Peyer's patch (tissue), 4 donors: ENCODE measurements around the gene KCP. TPM values are rescaled to one million over a fixed set of nuclear protein-coding genes. Genes with fewer than 3 reads are reported as not detected.

Experiments
- DNase-seq, 3 donors: peaks; one replicate each; pipeline ENCODE4 v3.0.0-alpha.2; 2017 to 2019
- H3K27ac ChIP-seq, 4 donors: fragments of 200-600 bp; sonication (generic); one replicate each; pipeline ENCODE4 v1.5.1; 2016 to 2019
- H3K27me3 ChIP-seq, 2 donors: fragments of 200-600 bp; sonication (generic); one replicate each; pipeline ENCODE4 v1.5.1; 2019
- H3K36me3 ChIP-seq, 3 donors: fragments of 200-600 bp; sonication (generic); one replicate each; pipeline ENCODE4 v1.5.1; 2016 to 2019
- H3K4me1 ChIP-seq, 4 donors: fragments of 200-600 bp; sonication (generic); one replicate each; pipeline ENCODE4 v1.5.1; 2016 to 2019
- H3K4me3 ChIP-seq, 4 donors: fragments of 200-600 bp; sonication (generic); 1 replicate in 3 of 4; 2 replicates in 1 of 4; pipeline ENCODE4 v1.5.1; 2016 to 2019; ENCODE audit warnings: mild to moderate bottlenecking in 1 of 4
- H3K9me3 ChIP-seq, 4 donors: fragments of 200-600 bp; sonication (generic); one replicate each; pipeline ENCODE4 v1.5.1; 2016 to 2019; ENCODE audit warnings: mild to moderate bottlenecking in 1 of 4
- CTCF ChIP-seq, 6 experiments: fragments of 450-650 bp in 4 of 6; fragments of 200-600 bp in 2 of 6; sonication (generic) in 1 of 6; IDR thresholded peaks; one replicate each; pipeline ENCODE4 v1.5.1; 2017 to 2019; ENCODE audit warnings: antibody characterized with exemption in 6 of 6, mild to moderate bottlenecking in 3 of 6, moderate library complexity in 1 of 6
- POLR2A ChIP-seq, 2 donors: fragments of 450-650 bp; IDR thresholded peaks; one replicate each; pipeline ENCODE4 v1.5.1; 2017; ENCODE audit warnings: antibody characterized with exemption in 2 of 2, mild to moderate bottlenecking in 2 of 2, moderate library complexity in 2 of 2
- total RNA-seq, 4 donors: library from RNA; depleted of rRNA; stranded (reverse); fragments of >200 nt; gene quantifications; one replicate each; pipeline ENCODE4 v1.1.0, GENCODE V29; 2016

KCP gene
- total RNA-seq, 4 donors from 2014 or later = 3.3 to 14.1 (median 6.7) TPM

- H3K4me3 ChIP-seq = no peak overlapping the region
- peaks cover 0 to 3% of the 10 kb centered on the region in 2 donors for H3K27me3 ChIP-seq
- no peaks in the 10 kb centered on the region for H3K9me3 ChIP-seq
- peak in 2 of 3 donors; percentile 14 to 36 for DNase-seq
- TF ChIP-seq POLR2A (IDR thresholded peaks at IDR 0.05) (no peak), CTCF (IDR thresholded peaks at IDR 0.05) (no peak)
- H3K4me1 ChIP-seq = peaks cover 0 to 10% (median 3%) of the 10 kb centered on the region in 4 donors
- no peak overlapping the region for H3K27ac ChIP-seq
- H3K36me3 ChIP-seq = no peaks in the 10 kb centered on the region
Observed at GRCh38 chr7:128919241-128919640, 8.7 kb upstream of the KCP start.

GRCh38 chr7:128918016-128918665 is 7.6 kb upstream of the KCP start:
- peaks cover 0 to 10% (median 3%) of the 10 kb centered on the region in 4 donors for H3K4me1 ChIP-seq
- no peaks in the 10 kb centered on the region for H3K9me3 ChIP-seq
- H3K27me3 ChIP-seq = peaks cover 0 to 3% of the 10 kb centered on the region in 2 donors
- H3K36me3 ChIP-seq = no peaks in the 10 kb centered on the region
- DNase-seq = peak in 2 of 3 donors; percentile 27 to 30
- TF ChIP-seq CTCF (IDR thresholded peaks at IDR 0.05) (no peak), POLR2A (IDR thresholded peaks at IDR 0.05) (no peak)
- H3K27ac ChIP-seq = no peak overlapping the region
- H3K4me3 ChIP-seq = no peak overlapping the region

- peak in 2 of 3 donors; percentile 13 to 36 for DNase-seq
- Histone ChIP-seq H3K27me3 (peaks cover 0 to 3% of the 10 kb centered on the region in 2 donors), H3K4me3 (no peak overlapping the region), H3K9me3 (no peaks in the 10 kb centered on the region), H3K4me1 (peaks cover 0 to 10% (median 3%) of the 10 kb centered on the region in 4 donors), H3K36me3 (no peaks in the 10 kb centered on the region), H3K27ac (no peak overlapping the region)
- TF ChIP-seq POLR2A (IDR thresholded peaks at IDR 0.05) (no peak), CTCF (IDR thresholded peaks at IDR 0.05) (no peak)
Observed at GRCh38 chr7:128917122-128917521, 6.6 kb upstream of the KCP start.

GRCh38 chr7:128916643-128916915 is 6.1 kb upstream of the KCP start:
- no peaks in the 10 kb centered on the region for H3K9me3 ChIP-seq
- DNase-seq = peak in 2 of 3 donors; percentile 21 to 34
- H3K36me3 ChIP-seq = no peaks in the 10 kb centered on the region
- peaks cover 0 to 3% of the 10 kb centered on the region in 2 donors for H3K27me3 ChIP-seq
- TF ChIP-seq POLR2A (IDR thresholded peaks at IDR 0.05) = no peak
- no peak for TF ChIP-seq CTCF (IDR thresholded peaks at IDR 0.05)
- H3K27ac ChIP-seq = no peak overlapping the region
- no peak overlapping the region for H3K4me3 ChIP-seq
- peaks cover 0 to 10% (median 3%) of the 10 kb centered on the region in 4 donors for H3K4me1 ChIP-seq

GRCh38 chr7:128915841-128916642 is 5.5 kb upstream of the KCP start:
- H3K27ac ChIP-seq = no peak overlapping the region
- no peaks in the 10 kb centered on the region for H3K9me3 ChIP-seq
- H3K4me3 ChIP-seq = peak overlapping the region in 1 of 4 donors; percentile 17
- TF ChIP-seq POLR2A (IDR thresholded peaks at IDR 0.05) (no peak), CTCF (IDR thresholded peaks at IDR 0.05) (no peak)
- no peaks in the 10 kb centered on the region for H3K36me3 ChIP-seq
- H3K27me3 ChIP-seq = peaks cover 0 to 3% of the 10 kb centered on the region in 2 donors
- peaks cover 0 to 10% (median 3%) of the 10 kb centered on the region in 4 donors for H3K4me1 ChIP-seq
- DNase-seq = peak in 2 of 3 donors; percentile 39 to 42
